Keratinocyte (primary cell): ENCODE data around the gene MAP1LC3B. TPM values are rescaled to one million over a fixed set of nuclear protein-coding genes. Genes with fewer than 3 reads are reported as not detected.

ENCODE experiments used
- DNase-seq: peaks from one replicate; pipeline ENCODE4 v3.0.0-alpha.2; 2011; ENCODE audit warnings: low read depth, missing footprints, low spot score
- FAIRE-seq: peaks from 2 replicates; lab custom pipeline; 2011; peaks lifted over from hg19 to GRCh38; lab: Jason Lieb, UNC
- H2AFZ ChIP-seq: 2 replicates; pipeline ENCODE4 v1.6.0; 2012; ENCODE audit warnings: low read length, control low read depth, inconsistent platforms; ENCODE audit not compliant: control insufficient read depth
- H3K27ac ChIP-seq: 2 replicates; pipeline ENCODE4 v1.5.1; 2011; ENCODE audit warnings: low read length; ENCODE audit not compliant: control insufficient read depth, insufficient read depth
- H3K27me3 ChIP-seq: 3 replicates; pipeline ENCODE4 v1.6.0; 2011; ENCODE audit warnings: low read length; ENCODE audit not compliant: control insufficient read depth, insufficient read depth; ENCODE audit errors: extremely low read depth
- H3K36me3 ChIP-seq, 2 experiments: 2 replicates in 1 of 2; 3 replicates in 1 of 2; pipeline ENCODE4 v1.5.1; 2011; ENCODE audit warnings: low read length in 2 of 2, mild to moderate bottlenecking in 1 of 2; ENCODE audit not compliant: control insufficient read depth in 2 of 2, insufficient read depth in 2 of 2; ENCODE audit errors: extremely low read depth in 1 of 2
- H3K4me1 ChIP-seq: 3 replicates; pipeline ENCODE4 v1.5.1; 2011; ENCODE audit warnings: low read length; ENCODE audit not compliant: control insufficient read depth, insufficient read depth; ENCODE audit errors: extremely low read depth
- H3K4me2 ChIP-seq: 3 replicates; pipeline ENCODE4 v1.6.0; 2011; ENCODE audit warnings: low read depth, low read length; ENCODE audit not compliant: control insufficient read depth, insufficient read depth; ENCODE audit errors: extremely low read depth
- H3K4me3 ChIP-seq, 3 experiments: fragments of 200-600 bp in 1 of 3; sonication (generic) in 1 of 3; 2 replicates in 2 of 3; 3 replicates in 1 of 3; pipeline ENCODE4 v1.5.1; 2011 to 2016; ENCODE audit warnings: low read length in 3 of 3, mild to moderate bottlenecking in 3 of 3, control low read depth in 2 of 3, inconsistent platforms in 1 of 3, low read depth in 1 of 3, mixed read lengths in 1 of 3, mixed run types in 1 of 3, moderate library complexity in 1 of 3; ENCODE audit not compliant: control insufficient read depth in 2 of 3, insufficient read depth in 2 of 3; ENCODE audit errors: extremely low read depth in 1 of 3
- H3K79me2 ChIP-seq: 2 replicates; pipeline ENCODE4 v1.6.0; 2012; ENCODE audit warnings: low read length; ENCODE audit not compliant: control insufficient read depth, insufficient read depth
- H3K9ac ChIP-seq: 3 replicates; pipeline ENCODE4 v1.6.0; 2011; ENCODE audit warnings: low read length; ENCODE audit not compliant: control insufficient read depth, insufficient read depth; ENCODE audit errors: extremely low read depth
- H3K9me1 ChIP-seq: 3 replicates; pipeline ENCODE4 v1.6.0; 2011; ENCODE audit warnings: low read length; ENCODE audit not compliant: control insufficient read depth, insufficient read depth; ENCODE audit errors: extremely low read depth
- H3K9me3 ChIP-seq: 2 replicates; pipeline ENCODE4 v1.5.1; 2012; ENCODE audit warnings: low read depth, low read length; ENCODE audit not compliant: control insufficient read depth
- H4K20me1 ChIP-seq: 3 replicates; pipeline ENCODE4 v1.6.0; 2011; ENCODE audit warnings: low read length; ENCODE audit not compliant: control insufficient read depth, insufficient read depth; ENCODE audit errors: extremely low read depth
- EZH2 ChIP-seq: IDR thresholded peaks from one replicate; pipeline ENCODE4 v1.6.1; 2012; ENCODE audit warnings: inconsistent platforms, mild to moderate bottlenecking, low read length, moderate library complexity
- dilution Hi-C: fragments of 300-500 bp; cut with MboI; formaldehyde crosslinking; loops from one replicate; pipeline ENCODE4 v1.7.0; 2020; ENCODE audit warnings: low sequenced_read_pairs; ENCODE audit not compliant: extremely low pct_ligation_motif_present
- polyA plus RNA-seq, 5 experiments: library from polyadenylated mRNA; depleted of rRNA in 3 of 5; stranded (reverse) in 3 of 5; stranded (forward) in 1 of 5; unstranded in 1 of 5; fragments of >200 nt; gene quantifications; 1 replicate in 1 of 5; 2 replicates in 3 of 5; 3 replicates in 1 of 5; pipeline versions ENCODE4 v1.2.1 to v1.2.3, GENCODE V29; 2011 to 2012; ENCODE audit warnings: missing spikeins in 2 of 5, low read depth in 1 of 5, low replicate concordance in 1 of 5
- TF ChIP-seq, protein P1 (sequence below), 3 experiments: IDR thresholded peaks in 1 of 3; conservative IDR thresholded peaks in 1 of 3; optimal IDR thresholded peaks in 1 of 3; 2 replicates in 2 of 3; 3 replicates in 1 of 3; pipeline versions ENCODE3 to v1.5.1; 2011; ENCODE audit warnings: low read length in 3 of 3, mild to moderate bottlenecking in 3 of 3, moderate library complexity in 2 of 3, control low read depth in 1 of 3, inconsistent platforms in 1 of 3; ENCODE audit not compliant: insufficient read depth in 2 of 3; ENCODE audit errors: extremely low read depth in 1 of 3

Gene MAP1LC3B
- polyA plus RNA-seq, 1 donor (not counting 4 experiments of a cell fraction or from before 2014, with no cell fraction given): 50.3 TPM

- Histone ChIP-seq H3K79me2 (peaks cover 34% of the 10 kb centered on the region), H3K27ac (peak overlapping the region; percentile 88), H3K27me3 (no peaks in the 10 kb centered on the region), H3K4me2 (peak overlapping the region; percentile 75), H3K36me3 (peaks cover 0 to 6% of the 10 kb centered on the region in 2 experiments), H3K4me1 (peaks cover 31% of the 10 kb centered on the region), H2AFZ (no peak overlapping the region), H4K20me1 (peaks cover 14% of the 10 kb centered on the region), H3K9me1 (peaks cover 3% of the 10 kb centered on the region), H3K4me3 (peak overlapping the region in 1 of 3 experiments; percentile 70), H3K9ac (peak overlapping the region; percentile 88), H3K9me3 (no peaks in the 10 kb centered on the region)
- dilution Hi-C loops: no loop called here
- TF ChIP-seq EZH2: no peak
- TF ChIP-seq, protein P1, sequence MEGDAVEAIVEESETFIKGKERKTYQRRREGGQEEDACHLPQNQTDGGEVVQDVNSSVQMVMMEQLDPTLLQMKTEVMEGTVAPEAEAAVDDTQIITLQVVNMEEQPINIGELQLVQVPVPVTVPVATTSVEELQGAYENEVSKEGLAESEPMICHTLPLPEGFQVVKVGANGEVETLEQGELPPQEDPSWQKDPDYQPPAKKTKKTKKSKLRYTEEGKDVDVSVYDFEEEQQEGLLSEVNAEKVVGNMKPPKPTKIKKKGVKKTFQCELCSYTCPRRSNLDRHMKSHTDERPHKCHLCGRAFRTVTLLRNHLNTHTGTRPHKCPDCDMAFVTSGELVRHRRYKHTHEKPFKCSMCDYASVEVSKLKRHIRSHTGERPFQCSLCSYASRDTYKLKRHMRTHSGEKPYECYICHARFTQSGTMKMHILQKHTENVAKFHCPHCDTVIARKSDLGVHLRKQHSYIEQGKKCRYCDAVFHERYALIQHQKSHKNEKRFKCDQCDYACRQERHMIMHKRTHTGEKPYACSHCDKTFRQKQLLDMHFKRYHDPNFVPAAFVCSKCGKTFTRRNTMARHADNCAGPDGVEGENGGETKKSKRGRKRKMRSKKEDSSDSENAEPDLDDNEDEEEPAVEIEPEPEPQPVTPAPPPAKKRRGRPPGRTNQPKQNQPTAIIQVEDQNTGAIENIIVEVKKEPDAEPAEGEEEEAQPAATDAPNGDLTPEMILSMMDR (optimal IDR thresholded peaks at IDR 0.05 in 1 of 3, IDR thresholded peaks at IDR 0.05 in 1 of 3, conservative IDR thresholded peaks at IDR 0.05 in 1 of 3; ENCODE audit: extremely low read depth in 1 of 3, insufficient read depth in 2 of 3, low read length in 3 of 3): no peak
- FAIRE-seq: no peak
- no peak for DNase-seq
These were observed 1.4 kb upstream of the MAP1LC3B start for GRCh38 chr16:87390641-87391323.

GRCh38 chr16:87391324-87391949 lies 699 bp upstream of the MAP1LC3B start:
- no peaks in the 10 kb centered on the region for H3K9me3 ChIP-seq
- H3K4me3 ChIP-seq: peak overlapping the region; percentile 67 to 84 (median 70)
- no peaks in the 10 kb centered on the region for H3K27me3 ChIP-seq
- H3K9ac ChIP-seq: peak overlapping the region; percentile 88
- H3K79me2 ChIP-seq: peaks cover 41% of the 10 kb centered on the region
- DNase-seq (no peak), FAIRE-seq (no peak)
- dilution Hi-C loops: no loop called here
- peak overlapping the region; percentile 88 for H3K27ac ChIP-seq
- peak overlapping the region; percentile 20 for H2AFZ ChIP-seq
- peaks cover 3% of the 10 kb centered on the region for H3K9me1 ChIP-seq
- peaks cover 31% of the 10 kb centered on the region for H3K4me1 ChIP-seq
- H3K36me3 ChIP-seq: peaks cover 0 to 6% of the 10 kb centered on the region in 2 experiments
- peaks cover 15% of the 10 kb centered on the region for H4K20me1 ChIP-seq
- peak overlapping the region; percentile 75 for H3K4me2 ChIP-seq
- TF ChIP-seq, protein P1 (optimal IDR thresholded peaks at IDR 0.05 in 1 of 3, IDR thresholded peaks at IDR 0.05 in 1 of 3, conservative IDR thresholded peaks at IDR 0.05 in 1 of 3; ENCODE audit: extremely low read depth in 1 of 3, insufficient read depth in 2 of 3, low read length in 3 of 3): no peak
- no peak for TF ChIP-seq EZH2
